OCI-LY7 (cell line): ENCODE results near the gene MGAT4C.

ENCODE experiments used
- EZH2phosphoT487 ChIP-seq: fragments of 200-600 bp; sonication (generic); IDR thresholded peaks from 2 replicates; pipeline ENCODE4 v1.6.1; 2018; ENCODE audit warnings: low read depth, borderline replicate concordance, mild to moderate bottlenecking, mixed run types, antibody characterized with exemption, low read length, moderate library complexity, mixed read lengths
- TF ChIP-seq, protein P1 (sequence below): fragments of 200-600 bp; sonication (generic); conservative IDR thresholded peaks from 2 replicates; pipeline ENCODE4 v1.5.1; 2014; ENCODE audit warnings: mild to moderate bottlenecking, antibody characterized with exemption, low read length, moderate library complexity, mixed read lengths

GRCh38 chr12:85947286-85947685, 308.9 kb downstream of the MGAT4C start:
- TF ChIP-seq, protein P1, sequence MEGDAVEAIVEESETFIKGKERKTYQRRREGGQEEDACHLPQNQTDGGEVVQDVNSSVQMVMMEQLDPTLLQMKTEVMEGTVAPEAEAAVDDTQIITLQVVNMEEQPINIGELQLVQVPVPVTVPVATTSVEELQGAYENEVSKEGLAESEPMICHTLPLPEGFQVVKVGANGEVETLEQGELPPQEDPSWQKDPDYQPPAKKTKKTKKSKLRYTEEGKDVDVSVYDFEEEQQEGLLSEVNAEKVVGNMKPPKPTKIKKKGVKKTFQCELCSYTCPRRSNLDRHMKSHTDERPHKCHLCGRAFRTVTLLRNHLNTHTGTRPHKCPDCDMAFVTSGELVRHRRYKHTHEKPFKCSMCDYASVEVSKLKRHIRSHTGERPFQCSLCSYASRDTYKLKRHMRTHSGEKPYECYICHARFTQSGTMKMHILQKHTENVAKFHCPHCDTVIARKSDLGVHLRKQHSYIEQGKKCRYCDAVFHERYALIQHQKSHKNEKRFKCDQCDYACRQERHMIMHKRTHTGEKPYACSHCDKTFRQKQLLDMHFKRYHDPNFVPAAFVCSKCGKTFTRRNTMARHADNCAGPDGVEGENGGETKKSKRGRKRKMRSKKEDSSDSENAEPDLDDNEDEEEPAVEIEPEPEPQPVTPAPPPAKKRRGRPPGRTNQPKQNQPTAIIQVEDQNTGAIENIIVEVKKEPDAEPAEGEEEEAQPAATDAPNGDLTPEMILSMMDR, result no peak
- no peak for TF ChIP-seq EZH2phosphoT487
